ENCODE results near the gene GLO1. TPM values are rescaled to one million over a fixed set of nuclear protein-coding genes. Genes with fewer than 3 reads are reported as not detected.

GLO1 gene
- total RNA-seq, 1 experiment from 2014 or later = 66.7 TPM

DNA sequence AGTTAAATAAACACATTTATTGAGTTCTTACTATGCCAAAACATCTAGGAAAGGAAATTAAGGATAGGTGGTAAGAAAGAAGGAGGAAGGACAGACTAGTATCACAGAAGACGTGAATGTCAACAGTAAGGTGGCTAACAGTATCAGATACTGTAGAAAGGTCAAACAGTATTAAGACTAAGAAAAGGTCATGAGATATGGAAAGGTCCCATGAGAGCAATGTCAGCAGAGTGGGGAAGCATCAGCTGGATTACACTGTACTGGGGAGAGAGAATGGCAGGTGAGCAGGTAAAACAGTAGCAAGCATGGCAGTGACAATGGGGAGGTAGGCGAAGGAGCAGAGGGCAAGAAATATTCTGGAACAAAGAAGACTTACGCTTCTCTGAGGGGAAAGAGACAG is 18.0 kb downstream of the GLO1 start:
- BruUV-seq (replicated peaks) = no TSS peak
- Mint-ChIP-seq H3K27ac (ENCODE audit: low read depth, unreplicated experiment) (no peak overlapping the region), H3K27me3 (ENCODE audit: insufficient read depth, unreplicated experiment) (no peaks in the 10 kb centered on the region), H3K4me1 (ENCODE audit: insufficient read depth, unreplicated experiment) (peaks cover 10% of the 10 kb centered on the region), H3K4me3 (ENCODE audit: unreplicated experiment) (no peak overlapping the region), H3K36me3 (ENCODE audit: insufficient read depth, unreplicated experiment) (peaks cover 39% of the 10 kb centered on the region), H3K9me3 (ENCODE audit: unreplicated experiment) (no peaks in the 10 kb centered on the region)
- POLR2A ChIA-PET = interaction anchor here (0.8 kb wide), 1 partner anchor 20 kb away, joined by 3 read pairs; no protein-coding TSS in a partner anchor
- intact Hi-C loops (cut with micrococcal nuclease) = no loop called here
- TF ChIP-seq, protein P1, sequence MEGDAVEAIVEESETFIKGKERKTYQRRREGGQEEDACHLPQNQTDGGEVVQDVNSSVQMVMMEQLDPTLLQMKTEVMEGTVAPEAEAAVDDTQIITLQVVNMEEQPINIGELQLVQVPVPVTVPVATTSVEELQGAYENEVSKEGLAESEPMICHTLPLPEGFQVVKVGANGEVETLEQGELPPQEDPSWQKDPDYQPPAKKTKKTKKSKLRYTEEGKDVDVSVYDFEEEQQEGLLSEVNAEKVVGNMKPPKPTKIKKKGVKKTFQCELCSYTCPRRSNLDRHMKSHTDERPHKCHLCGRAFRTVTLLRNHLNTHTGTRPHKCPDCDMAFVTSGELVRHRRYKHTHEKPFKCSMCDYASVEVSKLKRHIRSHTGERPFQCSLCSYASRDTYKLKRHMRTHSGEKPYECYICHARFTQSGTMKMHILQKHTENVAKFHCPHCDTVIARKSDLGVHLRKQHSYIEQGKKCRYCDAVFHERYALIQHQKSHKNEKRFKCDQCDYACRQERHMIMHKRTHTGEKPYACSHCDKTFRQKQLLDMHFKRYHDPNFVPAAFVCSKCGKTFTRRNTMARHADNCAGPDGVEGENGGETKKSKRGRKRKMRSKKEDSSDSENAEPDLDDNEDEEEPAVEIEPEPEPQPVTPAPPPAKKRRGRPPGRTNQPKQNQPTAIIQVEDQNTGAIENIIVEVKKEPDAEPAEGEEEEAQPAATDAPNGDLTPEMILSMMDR (IDR thresholded peaks at IDR 0.05; ENCODE audit: unreplicated experiment) = no peak
- DNase-seq (ENCODE audit: unreplicated experiment) = no peak
- CTCF ChIA-PET = no interaction called here

DNA sequence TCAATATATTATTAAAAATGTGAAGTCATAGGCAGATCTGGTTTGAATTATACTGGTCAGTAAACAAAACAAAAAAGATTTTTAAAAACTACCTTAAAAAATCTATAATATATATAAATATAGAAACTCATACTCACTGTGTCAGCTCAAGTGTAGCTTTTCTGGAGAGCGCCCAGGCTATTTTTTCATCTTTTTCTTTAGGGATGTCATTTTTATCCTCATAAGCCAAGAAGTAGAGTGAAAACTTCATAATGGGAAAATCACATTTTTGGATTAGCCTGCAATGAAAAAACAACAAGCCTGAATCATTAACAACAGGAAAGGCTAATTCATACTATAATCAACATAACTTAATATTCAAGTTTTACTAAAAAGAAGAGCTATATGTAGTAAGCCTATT is 18.7 kb downstream of the GLO1 start:
- Mint-ChIP-seq H3K4me3 (ENCODE audit: unreplicated experiment) (no peak overlapping the region), H3K4me1 (ENCODE audit: insufficient read depth, unreplicated experiment) (peaks cover 10% of the 10 kb centered on the region), H3K9me3 (ENCODE audit: unreplicated experiment) (no peaks in the 10 kb centered on the region), H3K27ac (ENCODE audit: low read depth, unreplicated experiment) (no peak overlapping the region), H3K27me3 (ENCODE audit: insufficient read depth, unreplicated experiment) (no peaks in the 10 kb centered on the region), H3K36me3 (ENCODE audit: insufficient read depth, unreplicated experiment) (peaks cover 39% of the 10 kb centered on the region)
- TF ChIP-seq, protein P1 (IDR thresholded peaks at IDR 0.05; ENCODE audit: unreplicated experiment) = no peak
- intact Hi-C loops (cut with micrococcal nuclease) = no loop called here
- BruUV-seq (replicated peaks) = no TSS peak
- ChIA-PET CTCF (interaction anchor here (0.5 to 1.1 kb wide), 6 partner anchors 13 to 541 kb away, joined by 3 to 4 read pairs (median 3); no protein-coding TSS in a partner anchor), POLR2A (interaction anchor here (0.8 to 0.9 kb wide), 2 partner anchors 12 to 20 kb away, joined by 3 to 4 read pairs; no protein-coding TSS in a partner anchor)
- DNase-seq (ENCODE audit: unreplicated experiment) = no peak

DNA sequence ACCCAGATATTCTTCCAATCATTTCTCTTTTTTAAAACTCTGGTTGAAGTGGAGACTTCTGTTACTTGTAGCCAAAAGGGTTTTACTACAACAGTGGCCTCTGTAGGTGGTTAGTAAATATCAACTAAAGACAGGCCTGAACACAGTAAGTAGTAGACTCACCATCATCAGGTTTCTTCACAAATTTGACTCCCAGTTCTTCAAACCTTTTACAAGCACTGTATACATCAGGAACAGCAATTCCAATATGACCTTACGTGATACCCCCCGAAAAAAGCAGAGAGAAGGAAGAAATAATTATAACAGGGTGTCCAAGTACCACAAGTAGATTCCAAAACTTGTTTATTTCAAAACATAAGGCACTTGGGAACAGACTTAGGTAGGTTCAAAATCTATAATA is 21.1 kb downstream of the GLO1 start:
- Mint-ChIP-seq H3K9me3 (ENCODE audit: unreplicated experiment) (no peaks in the 10 kb centered on the region), H3K36me3 (ENCODE audit: insufficient read depth, unreplicated experiment) (peaks cover 50% of the 10 kb centered on the region), H3K27me3 (ENCODE audit: insufficient read depth, unreplicated experiment) (no peaks in the 10 kb centered on the region), H3K4me3 (ENCODE audit: unreplicated experiment) (no peak overlapping the region), H3K27ac (ENCODE audit: low read depth, unreplicated experiment) (no peak overlapping the region), H3K4me1 (ENCODE audit: insufficient read depth, unreplicated experiment) (peaks cover 5% of the 10 kb centered on the region)
- TF ChIP-seq, protein P1 (IDR thresholded peaks at IDR 0.05; ENCODE audit: unreplicated experiment) = no peak
- no peak for DNase-seq (ENCODE audit: unreplicated experiment)
- POLR2A ChIA-PET = interaction anchor here (0.6 kb wide), 1 partner anchor 743 kb away, joined by 3 read pairs; no protein-coding TSS in a partner anchor
- CTCF ChIA-PET = no interaction called here
- intact Hi-C loops (cut with micrococcal nuclease) = no loop called here
- no TSS peak for BruUV-seq (replicated peaks)

DNA sequence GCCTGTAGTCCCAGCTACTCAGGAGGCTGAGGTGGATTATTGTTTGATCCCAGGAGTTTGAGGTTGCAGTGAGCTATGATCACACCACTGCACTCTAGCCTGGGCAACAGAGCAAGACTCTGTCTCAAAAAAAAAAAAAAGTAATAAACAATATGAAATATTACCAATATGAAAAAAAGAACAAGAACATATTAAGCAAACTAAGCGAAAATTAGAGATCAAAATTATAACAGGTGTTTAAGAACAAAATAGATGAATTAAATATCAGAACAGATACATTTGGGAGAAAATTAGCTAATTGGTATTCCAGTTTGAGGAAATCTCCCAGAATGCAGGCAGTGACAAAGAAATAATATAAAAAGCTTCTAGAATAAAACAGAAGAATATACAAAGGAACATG is 23.3 kb downstream of the GLO1 start:
- Mint-ChIP-seq H3K4me3 (ENCODE audit: unreplicated experiment) (no peak overlapping the region), H3K4me1 (ENCODE audit: insufficient read depth, unreplicated experiment) (peaks cover under 1% of the 10 kb centered on the region), H3K36me3 (ENCODE audit: insufficient read depth, unreplicated experiment) (peaks cover 54% of the 10 kb centered on the region), H3K27me3 (ENCODE audit: insufficient read depth, unreplicated experiment) (no peaks in the 10 kb centered on the region), H3K27ac (ENCODE audit: low read depth, unreplicated experiment) (no peak overlapping the region), H3K9me3 (ENCODE audit: unreplicated experiment) (no peaks in the 10 kb centered on the region)
- TF ChIP-seq, protein P1 (IDR thresholded peaks at IDR 0.05; ENCODE audit: unreplicated experiment) = no peak
- ChIA-PET POLR2A (no interaction called here), CTCF (interaction anchor here (0.7 kb wide), 1 partner anchor 60 kb away, joined by 3 read pairs; no protein-coding TSS in a partner anchor)
- intact Hi-C loops (cut with micrococcal nuclease) = loop anchor here (10.0 kb wide), 1 partner anchor 105 kb away; no protein-coding TSS in a partner anchor
- DNase-seq (ENCODE audit: unreplicated experiment) = no peak
- no TSS peak for BruUV-seq (replicated peaks)
